Left ventricle myocardium superior (tissue), 1 donor: Measurements from ENCODE around the gene FAM181A. TPM values are rescaled to one million over a fixed set of nuclear protein-coding genes. Genes with fewer than 3 reads are reported as not detected.

ENCODE experiments used
- ATAC-seq: fragments of 200-7000 bp; cut with Tn5 transposase; one replicate; pipeline ENCODE4 v1.9.1; 2020; ENCODE audit warnings: mild to moderate bottlenecking, moderate library complexity
- DNase-seq: peaks from one replicate; pipeline ENCODE4 v3.0.0-alpha.2; 2020
- intact Hi-C: fragments of 100-400 bp; cut with micrococcal nuclease; formaldehyde crosslinking; loops from one replicate; pipeline ENCODE4 v1.11.0; 2022
- total RNA-seq: library from RNA; stranded (reverse); fragmentation: NEBNext Ultra II Directional; extraction: Animal tissue kit (Norgen Biotek cat#: 25700); gene quantifications from one replicate; pipeline ENCODE4 v1.2.1, GENCODE V29; 2021
- donor health status: DM: no; HTN: yes; CAD: no; lungs with severe emphysema.

FAM181A gene
- total RNA-seq, 1 donor from 2014 or later = not detected

GRCh38 chr14:93902619-93903307, 24.4 kb upstream of the FAM181A start:
- ATAC-seq (no peak), DNase-seq (no peak)
- intact Hi-C loops = no loop called here

- intact Hi-C loops = no loop called here
- DNase-seq (no peak), ATAC-seq (peak; percentile 34)
Measured at GRCh38 chr14:93903342-93904184, 23.6 kb upstream of the FAM181A start.

- intact Hi-C loops = no loop called here
- ATAC-seq = no peak
- no peak for DNase-seq
Measured at GRCh38 chr14:93905623-93906022, 21.5 kb upstream of the FAM181A start.

- intact Hi-C loops = no loop called here
- ATAC-seq (peak; percentile 53), DNase-seq (peak; percentile 51)
Measured at GRCh38 chr14:93906341-93907329, 20.5 kb upstream of the FAM181A start.

GRCh38 chr14:93909429-93910128, 17.6 kb upstream of the FAM181A start:
- intact Hi-C loops = no loop called here
- ATAC-seq (no peak), DNase-seq (no peak)

GRCh38 chr14:93911975-93912615, 15.0 kb upstream of the FAM181A start:
- intact Hi-C loops = no loop called here
- DNase-seq (no peak), ATAC-seq (no peak)

GRCh38 chr14:93912782-93913181, 14.4 kb upstream of the FAM181A start:
- no peak for DNase-seq
- intact Hi-C loops = no loop called here
- peak; percentile 74 for ATAC-seq

- intact Hi-C loops = no loop called here
- ATAC-seq = peak; percentile 36
- no peak for DNase-seq
Measured at GRCh38 chr14:93914278-93914677, 12.9 kb upstream of the FAM181A start.

GRCh38 chr14:93915070-93915705, 12.0 kb upstream of the FAM181A start:
- intact Hi-C loops = no loop called here
- ATAC-seq = no peak
- no peak for DNase-seq

- ATAC-seq (no peak), DNase-seq (no peak)
- intact Hi-C loops = no loop called here
Measured at GRCh38 chr14:93915800-93916199, 11.3 kb upstream of the FAM181A start.

GRCh38 chr14:93916498-93916897, 10.6 kb upstream of the FAM181A start:
- intact Hi-C loops = no loop called here
- no peak for ATAC-seq

GRCh38 chr14:93917141-93917540, 10.0 kb upstream of the FAM181A start:
- DNase-seq = no peak
- no peak for ATAC-seq
- intact Hi-C loops = no loop called here

More at GRCh38 chr14:93916498-93916897, 10.6 kb upstream of the FAM181A start:
- no peak for DNase-seq

- DNase-seq (no peak), ATAC-seq (no peak)
- intact Hi-C loops = no loop called here
Measured at GRCh38 chr14:93921001-93921806, 5.9 kb upstream of the FAM181A start.

GRCh38 chr14:93923626-93924025, 3.5 kb upstream of the FAM181A start:
- ATAC-seq (no peak), DNase-seq (no peak)
- intact Hi-C loops = no loop called here

- no peak for DNase-seq
- intact Hi-C loops = no loop called here
- no peak for ATAC-seq
Measured at GRCh38 chr14:93924592-93925355, 2.4 kb upstream of the FAM181A start.

GRCh38 chr14:93925374-93925895, 1.7 kb upstream of the FAM181A start:
- intact Hi-C loops = no loop called here
- no peak for ATAC-seq
- DNase-seq = no peak
